Measurements from ENCODE around the gene SRSF4.

GRCh38 chr1:29202053-29202452 is 20.4 kb upstream of the SRSF4 start:
- TF ChIP-seq CTCF (IDR thresholded peaks at IDR 0.05; ENCODE audit: control extremely low read depth in 1 of 3, insufficient read depth in 1 of 3, low read depth in 1 of 3, low read length in 3 of 3) (no peak), EZH2 (IDR thresholded peaks at IDR 0.05; ENCODE audit: low read depth, low read length, severe bottlenecking) (no peak), EP300 (IDR thresholded peaks at IDR 0.05; ENCODE audit: borderline replicate concordance in 1 of 2, low read depth in 2 of 2, low read length in 2 of 2) (no peak), SUZ12 (IDR thresholded peaks at IDR 0.05; ENCODE audit: low read length) (no peak), NRF1 (IDR thresholded peaks at IDR 0.05; ENCODE audit: low read depth, low read length) (no peak), TCF12 (IDR thresholded peaks at IDR 0.05; ENCODE audit: low read depth, low read length) (no peak), CHD7 (IDR thresholded peaks at IDR 0.05; ENCODE audit: insufficient replicate concordance, low read length) (no peak), YY1 (IDR thresholded peaks at IDR 0.05; ENCODE audit: low read depth, low read length) (no peak), JUN (IDR thresholded peaks at IDR 0.05; ENCODE audit: low read depth, low read length) (no peak), POLR2A (IDR thresholded peaks at IDR 0.05; ENCODE audit: control extremely low read depth in 1 of 2, low read depth in 2 of 2, low read length in 2 of 2) (no peak), ATF2 (IDR thresholded peaks at IDR 0.05; ENCODE audit: low read length) (no peak)

All from H1 (cell line).